HG03097 (cell line): ENCODE measurements around the gene NRROS.

Experiments used
- ATAC-seq: cut with Tn5 transposase; IDR thresholded peaks from one replicate; pipeline ENCODE4 v1.9.1; 2021; ENCODE audit not compliant: unreplicated experiment, low FRiP score

Gene NRROS

GRCh38 chr3:196673632-196674031 lies 34.1 kb downstream of the NRROS start:
- ATAC-seq: no peak

GRCh38 chr3:196677353-196677752 lies 37.9 kb downstream of the NRROS start:
- ATAC-seq: no peak

GRCh38 chr3:196677931-196678330 lies 38.4 kb downstream of the NRROS start:
- no peak for ATAC-seq

GRCh38 chr3:196684548-196685407 lies 45.3 kb downstream of the NRROS start:
- peak; percentile 81 for ATAC-seq

GRCh38 chr3:196686436-196686835 lies 46.9 kb downstream of the NRROS start:
- ATAC-seq: no peak

- ATAC-seq: no peak
These were observed 48.9 kb downstream of the NRROS start for GRCh38 chr3:196688349-196688748.

- no peak for ATAC-seq
These were observed 50.6 kb downstream of the NRROS start for GRCh38 chr3:196689941-196690660.

- no peak for ATAC-seq
These were observed 51.9 kb downstream of the NRROS start for GRCh38 chr3:196691386-196691785.

- no peak for ATAC-seq
These were observed 54.7 kb downstream of the NRROS start for GRCh38 chr3:196694202-196694638.

GRCh38 chr3:196694941-196695848 lies 55.7 kb downstream of the NRROS start:
- ATAC-seq: no peak

GRCh38 chr3:196695849-196696226 lies 56.3 kb downstream of the NRROS start:
- ATAC-seq: no peak

- ATAC-seq: no peak
These were observed 57.8 kb downstream of the NRROS start for GRCh38 chr3:196697270-196697669.

- ATAC-seq: no peak
These were observed 60.3 kb downstream of the NRROS start for GRCh38 chr3:196699749-196700148.

- ATAC-seq: no peak
These were observed 61.3 kb downstream of the NRROS start for GRCh38 chr3:196700801-196701200.

- no peak for ATAC-seq
These were observed 66.8 kb downstream of the NRROS start for GRCh38 chr3:196706327-196706726.

- ATAC-seq: no peak
These were observed 67.2 kb downstream of the NRROS start for GRCh38 chr3:196706731-196707130.

- ATAC-seq: no peak
These were observed 68.1 kb downstream of the NRROS start for GRCh38 chr3:196707566-196707965.

- no peak for ATAC-seq
These were observed 69.0 kb downstream of the NRROS start for GRCh38 chr3:196708467-196708866.
